Measurements from ENCODE around the gene GTPBP2. TPM values are rescaled to one million over a fixed set of nuclear protein-coding genes. Genes with fewer than 3 reads are reported as not detected.

Gene GTPBP2
- total and polyA plus RNA-seq, 2 of the 8 experiments (the other 6 are each of a cell fraction or from before 2014, with no cell fraction given) = 58.3 to 86.1 TPM

DNA sequence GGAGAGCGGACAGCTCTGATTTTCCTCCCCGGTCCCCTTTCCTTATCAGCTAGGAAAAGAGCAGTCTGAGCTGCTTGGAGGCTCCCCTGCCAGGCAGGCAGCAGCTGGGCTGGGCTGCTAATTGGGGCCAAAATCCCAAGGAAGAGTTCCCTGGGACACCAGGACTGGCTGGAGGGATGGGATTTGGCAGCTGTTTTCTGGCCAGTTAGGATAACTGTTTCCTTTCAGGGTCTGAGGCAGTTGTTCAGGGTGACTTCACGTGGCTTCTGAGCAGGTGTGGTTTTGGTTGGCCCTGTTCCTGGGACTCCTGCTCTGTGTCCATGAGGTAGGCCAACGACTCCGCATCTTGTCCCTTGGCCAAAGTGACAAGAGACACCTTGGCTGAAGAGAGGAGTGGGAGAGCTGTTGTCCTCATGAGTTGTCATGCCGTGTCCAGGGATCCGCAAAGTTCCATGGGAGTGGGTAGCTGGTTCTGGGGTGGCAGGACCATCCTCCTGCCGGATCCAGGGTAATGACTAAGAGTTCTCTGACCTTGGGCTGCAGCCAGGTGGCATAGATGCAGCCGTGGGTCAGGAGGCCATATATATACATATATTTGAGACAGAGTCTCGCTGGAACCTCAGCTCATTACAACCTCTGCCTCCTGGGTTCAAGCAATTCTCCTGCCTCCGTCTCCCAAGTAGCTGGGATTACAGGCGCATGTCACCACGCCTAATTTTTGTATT, 37.3 kb upstream of the GTPBP2 start:
- Histone ChIP-seq H2BK120ac (replicated peaks; ENCODE audit: low read depth, low read length) (no peak overlapping the region), H3K79me2 (ENCODE audit: control insufficient read depth in 1 of 2, insufficient read depth in 2 of 2, low read length in 2 of 2) (no peaks in the 10 kb centered on the region), H4K20me1 (replicated peaks in 1 of 2; ENCODE audit: control insufficient read depth in 1 of 2, insufficient read depth in 2 of 2, low read length in 2 of 2) (peaks cover 0 to 2% of the 10 kb centered on the region in 2 experiments), H3K27ac (ENCODE audit: low read depth, low read length) (no peak overlapping the region), H3K4me3 (ENCODE audit: extremely low read depth in 1 of 4, insufficient read depth in 2 of 4, low read depth in 3 of 4, low read length in 4 of 4) (no peak overlapping the region), H3K14ac (ENCODE audit: insufficient read length) (no peak overlapping the region), H3K9ac (replicated peaks in 1 of 4; ENCODE audit: extremely low read depth in 1 of 4, low read depth in 3 of 4, low read length in 3 of 4) (no peak overlapping the region), H3K9me3 (ENCODE audit: insufficient read depth in 2 of 2, low read depth in 1 of 2, low read length in 1 of 2) (no peaks in the 10 kb centered on the region), H3K18ac (ENCODE audit: extremely low read depth, low read length) (no peak overlapping the region), H4K8ac (ENCODE audit: extremely low read depth, insufficient read depth, low read length) (no peak overlapping the region), H3K27me3 (replicated peaks in 1 of 4; ENCODE audit: control insufficient read depth in 3 of 4, extremely low read depth in 1 of 4, insufficient read depth in 3 of 4, low read length in 3 of 4) (no peaks in the 10 kb centered on the region; a peak in 2 of 7 replicates), H3K23ac (ENCODE audit: insufficient read length) (no peak overlapping the region), H3K4me1 (replicated peaks in 1 of 4; ENCODE audit: control insufficient read depth in 3 of 4, insufficient read depth in 4 of 4, low read length in 3 of 4) (peaks cover 5 to 27% (median 22%) of the 10 kb centered on the region in 4 experiments), H4K5ac (ENCODE audit: insufficient read length, low read depth, low read length) (no peak overlapping the region), H2BK5ac (ENCODE audit: low read depth, low read length) (no peak overlapping the region), H2BK12ac (ENCODE audit: low read depth, low read length) (no peak overlapping the region), H4K91ac (replicated peaks; ENCODE audit: insufficient read length, low read length) (no peak overlapping the region), H3K36me3 (ENCODE audit: control insufficient read depth in 2 of 4, insufficient read depth in 4 of 4, low read length in 3 of 4) (peaks cover 2 to 7% (median 5%) of the 10 kb centered on the region in 4 experiments; a peak in 3 of 8 replicates), H2BK15ac (ENCODE audit: low read length) (no peak overlapping the region), H2AFZ (ENCODE audit: low read length) (no peak overlapping the region), H2BK20ac (ENCODE audit: low read length) (no peak overlapping the region), H3K4ac (replicated peaks; ENCODE audit: insufficient read length, low read depth, low read length) (no peak overlapping the region), H3K4me2 (ENCODE audit: insufficient read depth in 1 of 2, low read depth in 2 of 2, low read length in 2 of 2) (no peak overlapping the region), H3K23me2 (ENCODE audit: low read depth, low read length) (peaks cover 3% of the 10 kb centered on the region; the same call in 1 of the 2 replicates), H3K56ac (replicated peaks; ENCODE audit: insufficient read length, low read depth, low read length) (no peak overlapping the region), H2AK5ac (ENCODE audit: low read depth, low read length) (no peak overlapping the region), H3K79me1 (ENCODE audit: low read depth, low read length) (no peaks in the 10 kb centered on the region)
- FAIRE-seq = no peak
- ChIA-PET POLR2A (ENCODE audit: partially characterized antibody) (interaction anchor here (0.9 to 10.0 kb wide), 17 partner anchors 10 to 408 kb away, joined by 3 to 85 read pairs (median 10); partner anchors contain the start of genes GTPBP2, MRPS18A, RSPH9 and VEGFA), CTCF (ENCODE audit: partially characterized antibody) (interaction anchor here (0.8 to 12.6 kb wide), 44 partner anchors 9 to 413 kb away, joined by 3 to 146 read pairs (median 5); partner anchors contain the start of genes RSPH9 and VEGFA)
- 0 out of 2 replicates have a peak, but pooled peaks have one; percentile 3 for TF ChIP-seq SP4 (IDR thresholded peaks at IDR 0.05; ENCODE audit: low read length)
- no peak for TF ChIP-seq USF2 (IDR thresholded peaks at IDR 0.05; ENCODE audit: low read length)
- TF ChIP-seq CTBP2 (IDR thresholded peaks at IDR 0.05; ENCODE audit: borderline replicate concordance, insufficient read depth, insufficient read length, low read length) = no peak
- DNase-seq (ENCODE audit: low read depth in 1 of 2, low spot score in 2 of 2) = no peak
- WGBS, 2 experiments (ENCODE audit: extremely low coverage in 1 of 2, insufficient coverage in 1 of 2, insufficient read length in 1 of 2, insufficient replicate concordance in 2 of 2, low coverage in 1 of 2, low lambda C conversion rate in 2 of 2, missing lambda C conversion rate in 1 of 2) = 83% methylated on average over 13 of the region's 13 CpGs; no CpG with 5 or more reads in 1 of the 2 experiments
